ENCODE results near the gene CSNK1E. TPM values are rescaled to one million over a fixed set of nuclear protein-coding genes. Genes with fewer than 3 reads are reported as not detected.

Gene CSNK1E
- total RNA-seq, 4 donors from 2014 or later: 142 to 258 (median 163) TPM

DNA sequence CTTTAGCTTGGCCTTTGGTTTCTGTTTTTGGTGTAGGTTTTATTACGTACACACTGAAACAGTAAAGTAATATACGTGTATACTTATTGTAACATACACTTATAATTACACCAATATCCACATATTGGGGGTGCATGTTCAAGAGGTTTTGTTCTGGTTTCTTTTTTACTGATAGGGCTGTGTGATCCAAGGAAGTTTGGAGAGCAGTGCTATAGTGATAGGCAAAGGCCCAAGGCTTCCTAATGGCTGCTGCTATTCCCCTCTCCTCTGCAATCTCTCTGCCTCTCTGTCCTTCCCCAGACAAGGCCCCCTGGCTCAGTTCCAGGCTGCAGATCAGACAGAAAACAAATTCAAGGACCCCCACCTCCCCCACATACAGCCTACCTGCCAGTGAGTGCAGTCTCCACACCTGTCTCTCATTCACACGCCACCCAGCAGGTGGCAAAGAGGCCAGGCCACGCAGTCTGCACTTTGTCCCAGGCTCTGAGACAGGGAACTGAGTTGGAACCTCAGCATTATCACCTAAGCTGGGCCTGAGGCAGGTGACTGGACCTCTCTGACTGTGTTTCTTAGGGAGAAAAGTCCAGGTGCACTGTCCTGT lies 59.5 kb downstream of the CSNK1E start:
- intact Hi-C loops (cut with DNase I; ENCODE audit: low total_unique reads): no loop called here
- H3K4me3 ChIP-seq (ENCODE audit: low read depth, poor library complexity, severe bottlenecking): no peak overlapping the region
- TF ChIP-seq, protein P1, sequence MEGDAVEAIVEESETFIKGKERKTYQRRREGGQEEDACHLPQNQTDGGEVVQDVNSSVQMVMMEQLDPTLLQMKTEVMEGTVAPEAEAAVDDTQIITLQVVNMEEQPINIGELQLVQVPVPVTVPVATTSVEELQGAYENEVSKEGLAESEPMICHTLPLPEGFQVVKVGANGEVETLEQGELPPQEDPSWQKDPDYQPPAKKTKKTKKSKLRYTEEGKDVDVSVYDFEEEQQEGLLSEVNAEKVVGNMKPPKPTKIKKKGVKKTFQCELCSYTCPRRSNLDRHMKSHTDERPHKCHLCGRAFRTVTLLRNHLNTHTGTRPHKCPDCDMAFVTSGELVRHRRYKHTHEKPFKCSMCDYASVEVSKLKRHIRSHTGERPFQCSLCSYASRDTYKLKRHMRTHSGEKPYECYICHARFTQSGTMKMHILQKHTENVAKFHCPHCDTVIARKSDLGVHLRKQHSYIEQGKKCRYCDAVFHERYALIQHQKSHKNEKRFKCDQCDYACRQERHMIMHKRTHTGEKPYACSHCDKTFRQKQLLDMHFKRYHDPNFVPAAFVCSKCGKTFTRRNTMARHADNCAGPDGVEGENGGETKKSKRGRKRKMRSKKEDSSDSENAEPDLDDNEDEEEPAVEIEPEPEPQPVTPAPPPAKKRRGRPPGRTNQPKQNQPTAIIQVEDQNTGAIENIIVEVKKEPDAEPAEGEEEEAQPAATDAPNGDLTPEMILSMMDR (IDR thresholded peaks at IDR 0.05): no peak
- TF ChIP-seq POLR2A (IDR thresholded peaks at IDR 0.05): no peak
- WGBS, 2 donors: 63 to 82% methylated on average over 4 of the region's 4 CpGs
- no peak for DNase-seq (ENCODE audit: low spot score in 2 of 2)

DNA sequence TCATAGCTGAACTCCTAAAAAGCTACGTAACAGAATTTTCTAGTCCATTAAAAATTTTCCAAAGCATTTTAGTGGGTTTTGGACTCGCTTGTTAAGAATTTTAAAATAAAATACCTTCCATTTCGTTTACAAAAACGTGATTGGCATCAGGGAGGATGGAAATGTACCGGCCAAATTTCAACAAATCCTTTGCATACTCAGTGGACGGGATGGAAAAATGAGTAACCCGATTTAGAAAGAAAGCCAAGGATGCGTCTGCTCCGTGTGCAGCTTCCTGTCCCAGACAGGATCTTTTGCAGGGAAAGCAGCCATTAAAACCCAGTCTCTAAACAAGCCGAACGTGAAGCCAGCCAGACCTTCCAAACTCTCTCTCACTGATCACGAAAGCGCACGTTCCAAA lies 60.1 kb downstream of the CSNK1E start:
- DNase-seq (ENCODE audit: low spot score in 2 of 2): no peak
- no peak for TF ChIP-seq POLR2A (IDR thresholded peaks at IDR 0.05)
- TF ChIP-seq, protein P1 (IDR thresholded peaks at IDR 0.05): no peak
- 38 to 54% methylated on average over 14 of the region's 14 CpGs for WGBS, 2 donors
- H3K4me3 ChIP-seq (ENCODE audit: low read depth, poor library complexity, severe bottlenecking): no peak overlapping the region
- intact Hi-C loops (cut with DNase I; ENCODE audit: low total_unique reads): no loop called here

DNA sequence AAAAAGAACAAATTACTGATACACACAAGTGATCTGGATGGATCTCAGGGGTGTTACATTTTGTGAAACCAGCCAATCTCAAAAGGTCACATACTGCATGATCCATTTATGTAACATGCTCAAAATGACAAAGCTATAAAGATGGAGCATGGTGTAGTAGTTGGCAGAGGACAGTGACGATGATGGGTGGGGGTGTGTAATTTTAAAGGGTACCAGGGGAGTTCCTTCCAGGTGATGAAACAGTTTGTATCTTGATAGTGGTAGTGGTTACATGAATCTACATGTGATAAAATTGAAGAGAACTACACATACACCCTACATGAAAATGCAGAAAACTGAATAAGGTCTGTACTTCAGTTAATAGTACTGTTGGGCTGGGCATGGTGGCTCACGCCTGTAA lies 61.5 kb downstream of the CSNK1E start:
- no peak for TF ChIP-seq POLR2A (IDR thresholded peaks at IDR 0.05)
- TF ChIP-seq, protein P1 (IDR thresholded peaks at IDR 0.05): no peak
- intact Hi-C loops (cut with DNase I; ENCODE audit: low total_unique reads): no loop called here
- H3K4me3 ChIP-seq (ENCODE audit: low read depth, poor library complexity, severe bottlenecking): no peak overlapping the region
- DNase-seq (ENCODE audit: low spot score in 2 of 2): no peak
- 93 to 98% methylated on average over 2 of the region's 2 CpGs for WGBS, 2 donors

DNA sequence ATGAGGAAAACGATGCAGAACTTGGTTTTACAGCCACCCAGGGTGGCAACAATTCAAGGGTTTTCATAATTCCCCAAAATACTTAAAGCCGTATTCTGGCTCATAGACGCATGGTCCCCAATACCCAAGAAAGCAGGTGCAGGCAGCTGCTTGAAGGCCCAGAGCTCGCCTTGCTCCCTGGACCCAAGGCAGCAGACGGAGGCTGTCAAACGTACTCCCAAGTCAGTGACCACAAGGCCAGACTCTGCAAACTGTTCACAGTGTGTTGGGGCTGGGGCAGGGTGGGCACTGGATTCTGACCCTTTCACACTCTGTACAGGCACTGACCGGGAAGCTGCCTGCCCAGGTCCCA lies 65.9 kb downstream of the CSNK1E start:
- WGBS, 2 donors: 77 to 82% methylated on average over 7 of the region's 7 CpGs
- intact Hi-C loops (cut with DNase I; ENCODE audit: low total_unique reads): no loop called here
- no peak for DNase-seq (ENCODE audit: low spot score in 2 of 2)
- TF ChIP-seq, protein P1 (IDR thresholded peaks at IDR 0.05): no peak
- no peak for TF ChIP-seq POLR2A (IDR thresholded peaks at IDR 0.05)
- no peak overlapping the region for H3K4me3 ChIP-seq (ENCODE audit: low read depth, poor library complexity, severe bottlenecking)

DNA sequence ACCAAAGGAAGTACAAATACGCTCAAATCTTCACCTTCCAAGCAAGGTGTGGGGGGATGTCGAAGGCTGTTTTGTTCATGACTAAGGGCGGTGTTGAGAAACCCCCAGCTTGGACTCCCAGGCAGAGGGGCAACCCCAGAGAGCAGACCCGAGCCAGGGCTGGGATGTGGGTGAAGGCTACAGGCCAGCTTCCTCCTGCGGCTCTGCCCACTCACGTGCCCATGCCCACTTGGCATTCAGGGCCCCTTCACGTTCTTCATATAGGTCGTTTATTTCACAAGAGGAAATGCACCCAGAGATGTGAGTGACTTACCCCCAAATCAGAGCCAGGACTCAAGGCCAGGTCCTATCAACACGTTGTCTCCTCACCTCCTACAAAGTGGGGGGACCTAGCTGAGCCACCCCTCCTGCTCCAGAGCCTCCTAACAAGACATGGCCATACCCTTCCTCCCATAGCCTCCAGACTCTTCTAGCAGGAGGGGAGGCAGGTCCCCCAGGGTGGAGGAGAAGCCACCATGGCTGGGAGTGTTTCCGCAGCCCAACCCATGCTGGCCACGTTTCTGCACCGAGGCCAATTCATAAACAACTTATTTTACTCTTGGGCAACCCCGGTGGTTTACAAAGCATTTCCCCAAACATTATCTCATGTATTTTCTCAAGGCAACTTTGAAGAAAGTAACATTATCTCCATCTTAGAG lies 66.4 kb downstream of the CSNK1E start:
- intact Hi-C loops (cut with DNase I; ENCODE audit: low total_unique reads): no loop called here
- TF ChIP-seq, protein P1 (IDR thresholded peaks at IDR 0.05): no peak
- TF ChIP-seq POLR2A (IDR thresholded peaks at IDR 0.05): no peak
- 58 to 74% methylated on average over 13 of the region's 13 CpGs for WGBS, 2 donors
- no peak overlapping the region for H3K4me3 ChIP-seq (ENCODE audit: low read depth, poor library complexity, severe bottlenecking)
- DNase-seq (ENCODE audit: low spot score in 2 of 2): no peak
